Tibial nerve (tissue), 4 donors: Measurements from ENCODE around the gene NPHP4. TPM values are rescaled to one million over a fixed set of nuclear protein-coding genes. Genes with fewer than 3 reads are reported as not detected.

Experiments used
- DNase-seq, 2 donors: peaks; one replicate each; pipeline ENCODE4 v3.0.0-alpha.2; 2019; ENCODE audit warnings: low spot score in 2 of 2
- H3K27ac ChIP-seq, 4 donors: fragments of 200-600 bp; sonication (generic) in 3 of 4; one replicate each; pipeline ENCODE4 v1.5.1; 2017 to 2019; ENCODE audit warnings: mild to moderate bottlenecking in 1 of 4
- H3K27me3 ChIP-seq, 2 donors: fragments of 200-600 bp; sonication (generic) in 1 of 2; one replicate each; pipeline versions ENCODE4 v1.5.1 to v1.6.0; 2017 to 2019
- H3K36me3 ChIP-seq, 3 donors: fragments of 200-600 bp; sonication (generic); one replicate each; pipeline ENCODE4 v1.5.1; 2018 to 2019
- H3K4me1 ChIP-seq, 4 donors: fragments of 200-600 bp; sonication (generic) in 3 of 4; one replicate each; pipeline ENCODE4 v1.5.1; 2017 to 2019
- H3K4me3 ChIP-seq, 4 donors: fragments of 200-600 bp; sonication (generic) in 3 of 4; one replicate each; pipeline ENCODE4 v1.5.1; 2017 to 2019; ENCODE audit warnings: mild to moderate bottlenecking in 1 of 4, moderate library complexity in 1 of 4
- H3K9me3 ChIP-seq, 4 donors: fragments of 200-600 bp; sonication (generic) in 3 of 4; one replicate each; pipeline ENCODE4 v1.5.1; 2017 to 2019
- CTCF ChIP-seq, 5 experiments: fragments of 200-600 bp in 3 of 5; fragments of 450-650 bp in 2 of 5; sonication (generic) in 3 of 5; IDR thresholded peaks; one replicate each; pipeline ENCODE4 v1.5.1; 2016 to 2019; ENCODE audit warnings: antibody characterized with exemption in 5 of 5, mild to moderate bottlenecking in 3 of 5, moderate library complexity in 2 of 5
- EP300 ChIP-seq, 2 donors: sonication (generic); formaldehyde crosslinking; IDR thresholded peaks; one replicate each; pipeline ENCODE4 v1.6.1; 2017; ENCODE audit warnings: antibody characterized with exemption in 2 of 2, mild to moderate bottlenecking in 1 of 2
- POLR2A ChIP-seq, 2 donors: fragments of 450-650 bp; IDR thresholded peaks; one replicate each; pipeline ENCODE4 v1.6.1; 2017; ENCODE audit warnings: antibody characterized with exemption in 2 of 2, mild to moderate bottlenecking in 2 of 2, moderate library complexity in 2 of 2
- WGBS, 2 donors: methylation state at CpG; one replicate each; pipeline ENCODE4 v1.1.5; 2018; 5-methylcytosine and 5-hydroxymethylcytosine counted together
- total RNA-seq, 4 donors: library from RNA; depleted of rRNA; stranded (reverse); fragments of >200 nt; gene quantifications; one replicate each; pipeline ENCODE4 v1.1.0, GENCODE V29; 2016

The NPHP4 gene
- total RNA-seq, 4 donors from 2014 or later = 14.7 to 34.5 (median 28.0) TPM

- peaks cover 0 to 46% (median 0%) of the 10 kb centered on the region in 3 donors for H3K36me3 ChIP-seq
- no peak overlapping the region for H3K27ac ChIP-seq
- TF ChIP-seq CTCF (IDR thresholded peaks at IDR 0.05) (no peak), POLR2A (IDR thresholded peaks at IDR 0.05) (no peak), EP300 (IDR thresholded peaks at IDR 0.05) (no peak)
- H3K4me1 ChIP-seq = peaks cover 0 to 15% (median under 1%) of the 10 kb centered on the region in 4 donors
- H3K4me3 ChIP-seq = no peak overlapping the region
- no peaks in the 10 kb centered on the region for H3K27me3 ChIP-seq
- 92 to 97% methylated on average over 11 of the region's 11 CpGs for WGBS, 2 donors
- H3K9me3 ChIP-seq = no peaks in the 10 kb centered on the region
- DNase-seq = no peak
These were observed 82.0 kb downstream of the NPHP4 start for GRCh38 chr1:5910276-5910620.

GRCh38 chr1:5909576-5910275, 82.5 kb downstream of the NPHP4 start:
- DNase-seq = no peak
- TF ChIP-seq CTCF (IDR thresholded peaks at IDR 0.05) = no peak
- TF ChIP-seq POLR2A (IDR thresholded peaks at IDR 0.05) = no peak
- TF ChIP-seq EP300 (IDR thresholded peaks at IDR 0.05) = no peak

GRCh38 chr1:5908461-5909375, 83.5 kb downstream of the NPHP4 start:
- H3K4me1 ChIP-seq = peaks cover 0 to 11% (median 0%) of the 10 kb centered on the region in 4 donors
- H3K36me3 ChIP-seq = peaks cover 0 to 61% (median 6%) of the 10 kb centered on the region in 3 donors
- no peak for TF ChIP-seq POLR2A (IDR thresholded peaks at IDR 0.05)
- no peak for TF ChIP-seq CTCF (IDR thresholded peaks at IDR 0.05)
- no peak for TF ChIP-seq EP300 (IDR thresholded peaks at IDR 0.05)
- no peak overlapping the region for H3K27ac ChIP-seq
- H3K27me3 ChIP-seq = no peaks in the 10 kb centered on the region
- H3K9me3 ChIP-seq = no peaks in the 10 kb centered on the region
- WGBS, 2 donors = 93 to 95% methylated on average over 32 to 35 of the region's 35 CpGs
- H3K4me3 ChIP-seq = no peak overlapping the region
- DNase-seq = no peak

More at GRCh38 chr1:5909576-5910275, 82.5 kb downstream of the NPHP4 start:
- H3K9me3 ChIP-seq = no peaks in the 10 kb centered on the region
- H3K27me3 ChIP-seq = no peaks in the 10 kb centered on the region
- peaks cover 0 to 51% (median 2%) of the 10 kb centered on the region in 3 donors for H3K36me3 ChIP-seq
- peaks cover 0 to 12% (median 0%) of the 10 kb centered on the region in 4 donors for H3K4me1 ChIP-seq
- 97 to 98% methylated on average over 14 of the region's 14 CpGs for WGBS, 2 donors
- H3K4me3 ChIP-seq = no peak overlapping the region
- H3K27ac ChIP-seq = no peak overlapping the region

GRCh38 chr1:5907966-5908365, 84.3 kb downstream of the NPHP4 start:
- peaks cover 0 to 4% (median 0%) of the 10 kb centered on the region in 4 donors for H3K4me1 ChIP-seq
- DNase-seq = no peak
- WGBS, 2 donors = 96 to 98% methylated on average over 8 of the region's 8 CpGs
- H3K4me3 ChIP-seq = no peak overlapping the region
- no peaks in the 10 kb centered on the region for H3K9me3 ChIP-seq
- peaks cover 0 to 69% (median 6%) of the 10 kb centered on the region in 3 donors for H3K36me3 ChIP-seq
- no peaks in the 10 kb centered on the region for H3K27me3 ChIP-seq
- no peak overlapping the region for H3K27ac ChIP-seq
- TF ChIP-seq EP300 (IDR thresholded peaks at IDR 0.05) (no peak), POLR2A (IDR thresholded peaks at IDR 0.05) (no peak), CTCF (IDR thresholded peaks at IDR 0.05) (no peak)

- no peaks in the 10 kb centered on the region for H3K9me3 ChIP-seq
- H3K27me3 ChIP-seq = no peaks in the 10 kb centered on the region
- WGBS, 2 donors = 89 to 96% methylated on average over 11 of the region's 11 CpGs
- TF ChIP-seq EP300 (IDR thresholded peaks at IDR 0.05) (no peak), POLR2A (IDR thresholded peaks at IDR 0.05) (no peak), CTCF (IDR thresholded peaks at IDR 0.05) (no peak)
- peaks cover 0 to 74% (median 6%) of the 10 kb centered on the region in 3 donors for H3K36me3 ChIP-seq
- H3K4me3 ChIP-seq = no peak overlapping the region
- peak in 1 of 2 donors; percentile 3 for DNase-seq
- no peaks in the 10 kb centered on the region for H3K4me1 ChIP-seq
- no peak overlapping the region for H3K27ac ChIP-seq
These were observed 84.8 kb downstream of the NPHP4 start for GRCh38 chr1:5907386-5907785.
